ENCODE results near the gene KCNIP1. TPM values are rescaled to one million over a fixed set of nuclear protein-coding genes. Genes with fewer than 3 reads are reported as not detected.

KCNIP1 gene
- total RNA-seq, 4 donors from 2014 or later: 0.94 to 1.6 (median 1.1) TPM; not detected in 1

GRCh38 chr5:170525470-170526211 is 21.8 kb downstream of the KCNIP1 start:
- peaks cover 7% of the 10 kb centered on the region for H3K27me3 ChIP-seq
- peaks cover 0 to 14% (median 0%) of the 10 kb centered on the region in 3 donors for H3K4me1 ChIP-seq
- H3K27ac ChIP-seq: no peak overlapping the region
- no peaks in the 10 kb centered on the region for H3K36me3 ChIP-seq
- no peak overlapping the region for H3K4me3 ChIP-seq
- no peak for ATAC-seq
- 44 to 90% methylated on average over 2 to 3 of the region's 7 CpGs for WGBS, 2 donors (ENCODE audit: low coverage in 1 of 2)
- TF ChIP-seq EP300 (IDR thresholded peaks at IDR 0.05) (no peak), CTCF (IDR thresholded peaks at IDR 0.05) (no peak), POLR2A (IDR thresholded peaks at IDR 0.05) (no peak), POLR2AphosphoS5 (IDR thresholded peaks at IDR 0.05) (no peak)
- H3K9me3 ChIP-seq: no peaks in the 10 kb centered on the region

- no peaks in the 10 kb centered on the region for H3K9me3 ChIP-seq
- TF ChIP-seq EP300 (IDR thresholded peaks at IDR 0.05): no peak
- TF ChIP-seq POLR2A (IDR thresholded peaks at IDR 0.05): no peak
- TF ChIP-seq POLR2AphosphoS5 (IDR thresholded peaks at IDR 0.05): no peak
- TF ChIP-seq CTCF (IDR thresholded peaks at IDR 0.05): no peak
- peaks cover 0 to 7% (median 0%) of the 10 kb centered on the region in 3 donors for H3K4me1 ChIP-seq
- H3K36me3 ChIP-seq: no peaks in the 10 kb centered on the region
- H3K27ac ChIP-seq: no peak overlapping the region
- no peak for ATAC-seq
- peaks cover 7% of the 10 kb centered on the region for H3K27me3 ChIP-seq
- WGBS, 2 donors (ENCODE audit: low coverage in 1 of 2): 56% methylated on average over 3 of the region's 3 CpGs; no CpG with 5 or more reads in 1 of the 2 donors
- no peak overlapping the region for H3K4me3 ChIP-seq
Measured at GRCh38 chr5:170527991-170528390, 24.2 kb downstream of the KCNIP1 start.

- no peaks in the 10 kb centered on the region for H3K4me1 ChIP-seq
- no peaks in the 10 kb centered on the region for H3K36me3 ChIP-seq
- H3K9me3 ChIP-seq: no peaks in the 10 kb centered on the region
- peaks cover 3% of the 10 kb centered on the region for H3K27me3 ChIP-seq
- 83 to 89% methylated on average over 1 of the region's 1 CpG for WGBS, 2 donors (ENCODE audit: low coverage in 1 of 2)
- no peak for ATAC-seq
- TF ChIP-seq EP300 (IDR thresholded peaks at IDR 0.05) (no peak), POLR2AphosphoS5 (IDR thresholded peaks at IDR 0.05) (no peak), POLR2A (IDR thresholded peaks at IDR 0.05) (no peak)
- no peak overlapping the region for H3K4me3 ChIP-seq
- H3K27ac ChIP-seq: no peak overlapping the region
Measured at GRCh38 chr5:170528976-170529375, 25.2 kb downstream of the KCNIP1 start.

GRCh38 chr5:170532935-170533334 is 29.1 kb downstream of the KCNIP1 start:
- no peak for TF ChIP-seq EP300 (IDR thresholded peaks at IDR 0.05)
- no peak for TF ChIP-seq POLR2AphosphoS5 (IDR thresholded peaks at IDR 0.05)
- no peak for TF ChIP-seq CTCF (IDR thresholded peaks at IDR 0.05)
- no peak for TF ChIP-seq POLR2A (IDR thresholded peaks at IDR 0.05)
- Histone ChIP-seq H3K9me3 (no peaks in the 10 kb centered on the region), H3K36me3 (no peaks in the 10 kb centered on the region), H3K4me1 (no peaks in the 10 kb centered on the region), H3K4me3 (no peak overlapping the region), H3K27me3 (peaks cover 4% of the 10 kb centered on the region), H3K27ac (no peak overlapping the region)
- no peak for ATAC-seq
- WGBS, 2 donors (ENCODE audit: low coverage in 1 of 2): 74 to 82% methylated on average over 2 of the region's 3 CpGs

GRCh38 chr5:170533383-170533782 is 29.6 kb downstream of the KCNIP1 start:
- no peak overlapping the region for H3K4me3 ChIP-seq
- no peak overlapping the region for H3K27ac ChIP-seq
- 83 to 95% methylated on average over 2 to 4 of the region's 5 CpGs for WGBS, 2 donors (ENCODE audit: low coverage in 1 of 2)
- ATAC-seq: no peak
- H3K36me3 ChIP-seq: no peaks in the 10 kb centered on the region
- TF ChIP-seq POLR2AphosphoS5 (IDR thresholded peaks at IDR 0.05) (no peak), CTCF (IDR thresholded peaks at IDR 0.05) (no peak), EP300 (IDR thresholded peaks at IDR 0.05) (no peak), POLR2A (IDR thresholded peaks at IDR 0.05) (no peak)
- no peaks in the 10 kb centered on the region for H3K4me1 ChIP-seq
- no peaks in the 10 kb centered on the region for H3K9me3 ChIP-seq
- H3K27me3 ChIP-seq: peaks cover 4% of the 10 kb centered on the region

All from gastroesophageal sphincter (tissue), 4 donors.